NT2/D1 (cell line): ENCODE results near the gene GJA1.

ENCODE experiments used
- SUZ12 ChIP-seq: IDR thresholded peaks from 2 replicates; pipeline ENCODE4 v1.6.1; 2011; ENCODE audit not compliant: insufficient read length, insufficient read depth; ENCODE audit errors: extremely low read depth
- YY1 ChIP-seq: IDR thresholded peaks from 2 replicates; pipeline ENCODE4 v1.6.1; 2011; ENCODE audit not compliant: insufficient read length, insufficient read depth
- ZNF274 ChIP-seq: IDR thresholded peaks from 2 replicates; pipeline ENCODE4 v1.6.1; 2011; ENCODE audit warnings: mild to moderate bottlenecking, low read depth, low read length

DNA sequence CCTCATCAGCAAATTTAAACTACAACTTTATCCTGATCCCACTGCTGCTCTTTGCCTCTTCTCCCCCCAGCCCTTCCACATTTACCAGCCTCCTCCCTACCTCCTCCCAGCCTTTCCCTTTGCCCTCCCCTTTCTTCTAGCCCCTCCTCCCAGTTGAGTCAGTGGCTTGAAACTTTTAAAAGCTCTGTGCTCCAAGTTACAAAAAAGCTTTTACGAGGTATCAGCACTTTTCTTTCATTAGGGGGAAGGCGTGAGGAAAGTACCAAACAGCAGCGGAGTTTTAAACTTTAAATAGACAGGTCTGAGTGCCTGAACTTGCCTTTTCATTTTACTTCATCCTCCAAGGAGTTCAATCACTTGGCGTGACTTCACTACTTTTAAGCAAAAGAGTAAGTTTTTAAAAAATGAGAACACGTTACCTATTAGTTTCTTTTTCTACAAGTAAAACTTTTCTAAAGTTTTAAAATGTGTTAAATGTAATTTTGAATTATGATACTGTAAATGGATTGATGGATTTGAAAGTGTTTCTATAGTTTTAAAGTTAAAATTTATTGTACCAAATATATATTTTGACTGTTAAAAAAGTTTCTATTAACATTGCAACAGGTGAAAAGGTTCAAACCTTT lies at the start of gene GJA1:
- TF ChIP-seq SUZ12 (no peak), YY1 (no peak), ZNF274 (no peak)
